ENCODE results near the gene GCN1. TPM values are rescaled to one million over a fixed set of nuclear protein-coding genes. Genes with fewer than 3 reads are reported as not detected.

GCN1 gene
- total RNA-seq, 1 donor from 2014 or later = 155 TPM

DNA sequence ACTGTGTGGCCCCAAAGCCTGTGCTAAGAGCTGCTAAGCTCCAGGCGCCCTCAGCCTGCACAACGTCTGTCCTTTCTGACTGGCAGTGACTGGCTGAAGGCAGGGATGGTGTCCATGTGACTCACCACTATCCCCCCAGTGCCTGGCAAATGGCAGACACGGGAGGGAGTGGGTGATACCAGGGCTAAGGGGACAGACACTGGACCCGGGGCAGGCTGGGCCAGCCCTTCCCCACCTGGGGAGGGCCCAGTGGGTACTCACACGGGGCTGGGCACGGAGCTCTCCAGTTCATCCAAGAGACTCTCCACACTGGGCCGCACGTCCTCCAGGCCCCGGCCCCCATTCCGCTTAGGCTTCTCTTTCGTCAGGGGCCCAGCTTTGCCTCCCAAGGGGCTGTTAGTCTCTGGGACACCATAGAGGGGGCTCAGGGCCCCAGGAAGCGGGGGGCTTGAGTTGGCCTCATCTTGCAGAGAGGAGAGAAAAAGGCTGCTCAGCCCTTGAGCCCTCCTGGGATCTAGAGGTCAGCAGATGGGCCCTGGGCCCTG lies 27.8 kb upstream of the GCN1 start:
- CTCF ChIA-PET = no interaction called here
- H3K27ac Mint-ChIP-seq = no peak overlapping the region
- no peaks in the 10 kb centered on the region for H3K9me3 Mint-ChIP-seq
- TF ChIP-seq, protein P1, sequence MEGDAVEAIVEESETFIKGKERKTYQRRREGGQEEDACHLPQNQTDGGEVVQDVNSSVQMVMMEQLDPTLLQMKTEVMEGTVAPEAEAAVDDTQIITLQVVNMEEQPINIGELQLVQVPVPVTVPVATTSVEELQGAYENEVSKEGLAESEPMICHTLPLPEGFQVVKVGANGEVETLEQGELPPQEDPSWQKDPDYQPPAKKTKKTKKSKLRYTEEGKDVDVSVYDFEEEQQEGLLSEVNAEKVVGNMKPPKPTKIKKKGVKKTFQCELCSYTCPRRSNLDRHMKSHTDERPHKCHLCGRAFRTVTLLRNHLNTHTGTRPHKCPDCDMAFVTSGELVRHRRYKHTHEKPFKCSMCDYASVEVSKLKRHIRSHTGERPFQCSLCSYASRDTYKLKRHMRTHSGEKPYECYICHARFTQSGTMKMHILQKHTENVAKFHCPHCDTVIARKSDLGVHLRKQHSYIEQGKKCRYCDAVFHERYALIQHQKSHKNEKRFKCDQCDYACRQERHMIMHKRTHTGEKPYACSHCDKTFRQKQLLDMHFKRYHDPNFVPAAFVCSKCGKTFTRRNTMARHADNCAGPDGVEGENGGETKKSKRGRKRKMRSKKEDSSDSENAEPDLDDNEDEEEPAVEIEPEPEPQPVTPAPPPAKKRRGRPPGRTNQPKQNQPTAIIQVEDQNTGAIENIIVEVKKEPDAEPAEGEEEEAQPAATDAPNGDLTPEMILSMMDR (IDR thresholded peaks at IDR 0.05) = no peak
- ATAC-seq (ENCODE audit: low read depth) = no peak
- intact Hi-C loops (cut with micrococcal nuclease) = no loop called here
- H3K27me3 Mint-ChIP-seq = peaks cover 9% of the 10 kb centered on the region
- POLR2A ChIA-PET = interaction anchor here (0.6 to 1.3 kb wide), 3 partner anchors 21 to 145 kb away, joined by 3 to 4 read pairs (median 3); partner anchors contain the start of genes RNU4-1 and RPLP0
- peaks cover 16% of the 10 kb centered on the region for H3K4me1 Mint-ChIP-seq
- no peak overlapping the region for H3K4me3 Mint-ChIP-seq
- no peaks in the 10 kb centered on the region for H3K36me3 Mint-ChIP-seq (ENCODE audit: low read depth)
- DNase-seq = no peak

- H3K9me3 Mint-ChIP-seq = no peaks in the 10 kb centered on the region
- no peak for DNase-seq
- TF ChIP-seq, protein P1 (IDR thresholded peaks at IDR 0.05) = no peak
- H3K36me3 Mint-ChIP-seq (ENCODE audit: low read depth) = no peaks in the 10 kb centered on the region
- CTCF ChIA-PET = no interaction called here
- no peak overlapping the region for H3K27ac Mint-ChIP-seq
- peaks cover 9% of the 10 kb centered on the region for H3K27me3 Mint-ChIP-seq
- POLR2A ChIA-PET = interaction anchor here (1.3 kb wide), 1 partner anchor 20 kb away, joined by 4 read pairs; the partner anchor contains the start of gene RPLP0
- intact Hi-C loops (cut with micrococcal nuclease) = no loop called here
- no peak overlapping the region for H3K4me3 Mint-ChIP-seq
- no peak for ATAC-seq (ENCODE audit: low read depth)
- H3K4me1 Mint-ChIP-seq = peaks cover 16% of the 10 kb centered on the region
Measured at GRCh38 chr12:120221576-120221900, 27.0 kb upstream of the GCN1 start.

GRCh38 chr12:120220838-120221575 lies 26.5 kb upstream of the GCN1 start:
- Mint-ChIP-seq H3K9me3 (no peaks in the 10 kb centered on the region), H3K27me3 (peaks cover 9% of the 10 kb centered on the region), H3K36me3 (ENCODE audit: low read depth) (no peaks in the 10 kb centered on the region), H3K27ac (no peak overlapping the region), H3K4me1 (peaks cover 14% of the 10 kb centered on the region), H3K4me3 (no peak overlapping the region)
- ChIA-PET CTCF (no interaction called here), POLR2A (interaction anchor here (1.3 kb wide), 1 partner anchor 20 kb away, joined by 4 read pairs; the partner anchor contains the start of gene RPLP0)
- ATAC-seq (ENCODE audit: low read depth) (no peak), DNase-seq (no peak)
- TF ChIP-seq, protein P1 (IDR thresholded peaks at IDR 0.05) = no peak
- intact Hi-C loops (cut with micrococcal nuclease) = no loop called here

- TF ChIP-seq, protein P1 (IDR thresholded peaks at IDR 0.05) = no peak
- DNase-seq = no peak
- POLR2A ChIA-PET = interaction anchor here (1.7 kb wide), 1 partner anchor 18 kb away, joined by 7 read pairs; the partner anchor contains the start of gene RPLP0
Measured at GRCh38 chr12:120218680-120219606, 24.4 kb upstream of the GCN1 start.

More at GRCh38 chr12:120218680-120219606, 24.4 kb upstream of the GCN1 start:
- no peak overlapping the region for H3K4me3 Mint-ChIP-seq
- no peaks in the 10 kb centered on the region for H3K4me1 Mint-ChIP-seq
- CTCF ChIA-PET = interaction anchor here (1.2 to 1.4 kb wide), 2 partner anchors 9 to 18 kb away, joined by 4 to 5 read pairs; partner anchors contain the start of gene RPLP0
- peaks cover 10% of the 10 kb centered on the region for H3K27me3 Mint-ChIP-seq
- intact Hi-C loops (cut with micrococcal nuclease) = no loop called here
- no peak for ATAC-seq (ENCODE audit: low read depth)
- no peak overlapping the region for H3K27ac Mint-ChIP-seq
- H3K9me3 Mint-ChIP-seq = no peaks in the 10 kb centered on the region
- no peaks in the 10 kb centered on the region for H3K36me3 Mint-ChIP-seq (ENCODE audit: low read depth)
